HCT116 (cell line): Measurements from ENCODE around the gene MEGF6. TPM values are rescaled to one million over a fixed set of nuclear protein-coding genes. Genes with fewer than 3 reads are reported as not detected.

Experiments
- ATAC-seq: fragments of 200-7000 bp; cut with Tn5 transposase; 2 replicates; pipeline ENCODE4 v1.9.1; 2020; ENCODE audit warnings: mild to moderate bottlenecking, moderate library complexity
- BruUV-seq: library from RNA; stranded (reverse); fragments of 400-500 nt; replicated peaks from 2 replicates; lab custom pipeline; 2021; lab: Mats Ljungman, UMichigan
- CTCF ChIA-PET: fragments of 300-600 bp; sonication (Branson Sonifier 250); formaldehyde crosslinking; loops from one replicate; lab custom pipeline; 2021; ENCODE audit warnings: antibody characterized with exemption; lab: Charles Lee
- POLR2A ChIA-PET: fragments of 300-600, 350-600 bp; sonication (Branson Sonifier 250); formaldehyde crosslinking; loops from one replicate; lab custom pipeline; 2021; ENCODE audit warnings: antibody characterized with exemption; lab: Charles Lee
- RAD21 ChIA-PET, 2 experiments: fragments of 300-600 bp; sonication (Branson Sonifier 250); formaldehyde crosslinking; loops; one replicate each; lab custom pipeline; 2023; ENCODE audit warnings: low total read pairs in 2 of 2; ENCODE audit not compliant: uncharacterized antibody in 2 of 2, unreplicated experiment in 2 of 2, low non-redundant PET in 1 of 2; lab: Charles Lee
- DNase-seq: peaks from one replicate; pipeline ENCODE4 v3.0.0-alpha.2; 2010; ENCODE audit warnings: low read depth, low spot score
- H2AFZ ChIP-seq: fragments of 200-600 bp; shearing (Covaris generic), sonication (generic); 2 replicates; pipeline ENCODE4 v1.6.1; 2017; ENCODE audit warnings: low read depth, mixed run types, mixed read lengths, antibody characterized with exemption, low read length; ENCODE audit not compliant: poor library complexity, severe bottlenecking
- H3K27ac ChIP-seq: 2 replicates; pipeline ENCODE4 v1.5.1; 2012; ENCODE audit warnings: low read depth, low read length
- H3K27me3 ChIP-seq: fragments of 200-600 bp; sonication (generic); 2 replicates; pipeline ENCODE4 v1.6.1; 2016; ENCODE audit warnings: mixed run types, low read length, mixed read lengths; ENCODE audit not compliant: insufficient read depth
- H3K36me3 ChIP-seq, 2 experiments: fragments of 200-500 bp in 1 of 2; fragments of 200-600 bp in 1 of 2; sonication (Bioruptor generic) in 1 of 2; sonication (generic) in 1 of 2; 2 replicates each; pipeline versions ENCODE4 v1.5.1 to v1.6.1; 2014 to 2016; ENCODE audit warnings: low read length in 2 of 2, inconsistent platforms in 1 of 2, mixed read lengths in 1 of 2, mixed run types in 1 of 2; ENCODE audit not compliant: insufficient read depth in 2 of 2, control insufficient read depth in 1 of 2
- H3K4me1 ChIP-seq, 2 experiments: fragments of 200-600 bp in 1 of 2; sonication (generic) in 1 of 2; 2 replicates each; pipeline versions ENCODE4 v1.5.1 to v1.6.1; 2012 to 2017; ENCODE audit warnings: low read length in 2 of 2, inconsistent platforms in 1 of 2, mild to moderate bottlenecking in 1 of 2, mixed read lengths in 1 of 2, mixed run types in 1 of 2, moderate library complexity in 1 of 2; ENCODE audit not compliant: insufficient read depth in 2 of 2, control insufficient read depth in 1 of 2
- H3K4me2 ChIP-seq: fragments of 200-600 bp; sonication (generic); 2 replicates; pipeline ENCODE4 v1.6.1; 2017; ENCODE audit warnings: mixed run types, low read length, mixed read lengths
- H3K4me3 ChIP-seq, 2 experiments: fragments of 200-600 bp in 1 of 2; sonication (generic) in 1 of 2; replicated peaks in 1 of 2; 2 replicates each; pipeline ENCODE4 v1.5.1; 2011 to 2016; ENCODE audit warnings: low read length in 2 of 2, control low read depth in 1 of 2, low read depth in 1 of 2, mild to moderate bottlenecking in 1 of 2, mixed read lengths in 1 of 2, mixed run types in 1 of 2
- H3K79me2 ChIP-seq: fragments of 200-600 bp; sonication (generic); 2 replicates; pipeline ENCODE4 v1.6.1; 2017; ENCODE audit warnings: mild to moderate bottlenecking, mixed run types, low read length, moderate library complexity, mixed read lengths; ENCODE audit not compliant: insufficient read depth
- H3K9ac ChIP-seq: fragments of 200-600 bp; sonication (generic); 2 replicates; pipeline ENCODE4 v1.6.1; 2016; ENCODE audit warnings: low read length, mixed read lengths
- H3K9me2 ChIP-seq: fragments of 200-600 bp; sonication (generic), shearing (Covaris generic); 2 replicates; pipeline ENCODE4 v1.6.1; 2017; ENCODE audit warnings: mixed run types, mild to moderate bottlenecking, moderate library complexity; ENCODE audit not compliant: insufficient read depth
- H3K9me3 ChIP-seq, 2 experiments: fragments of 200-500 bp in 1 of 2; fragments of 200-600 bp in 1 of 2; sonication (Bioruptor generic) in 1 of 2; sonication (generic) in 1 of 2; 2 replicates each; pipeline ENCODE4 v1.6.1; 2014 to 2017; ENCODE audit warnings: low read length in 2 of 2, mixed read lengths in 2 of 2, inconsistent platforms in 1 of 2, low read depth in 1 of 2, mild to moderate bottlenecking in 1 of 2, mixed run types in 1 of 2, moderate library complexity in 1 of 2; ENCODE audit not compliant: control insufficient read depth in 1 of 2, insufficient read depth in 1 of 2
- H4K20me1 ChIP-seq: fragments of 200-600 bp; sonication (generic), shearing (Covaris generic); 2 replicates; pipeline ENCODE4 v1.6.1; 2017; ENCODE audit warnings: mixed run types, mild to moderate bottlenecking, moderate library complexity; ENCODE audit not compliant: insufficient read depth
- CBX3 ChIP-seq: IDR thresholded peaks from 2 replicates; pipeline ENCODE4 v1.6.1; 2012; ENCODE audit warnings: low read depth
- CEBPB ChIP-seq: IDR thresholded peaks from 2 replicates; pipeline ENCODE4 v1.6.1; 2012; ENCODE audit warnings: low read depth
- EGR1 ChIP-seq: IDR thresholded peaks from 2 replicates; pipeline ENCODE4 v1.6.1; 2012; ENCODE audit warnings: low read depth
- ELF1 ChIP-seq: IDR thresholded peaks from 2 replicates; pipeline ENCODE4 v1.6.1; 2012; ENCODE audit warnings: low read depth, borderline replicate concordance
- EZH2 ChIP-seq: fragments of 200-600 bp; sonication (generic); IDR thresholded peaks from 2 replicates; pipeline ENCODE4 v1.6.1; 2017; ENCODE audit warnings: antibody characterized with exemption, mixed run types
- EZH2phosphoT487 ChIP-seq: fragments of 200-600 bp; IDR thresholded peaks from 2 replicates; pipeline ENCODE4 v1.6.1; 2018; ENCODE audit warnings: antibody characterized with exemption, borderline replicate concordance
- FOSL1 ChIP-seq: IDR thresholded peaks from 2 replicates; pipeline ENCODE4 v1.6.1; 2012; ENCODE audit warnings: low read depth
- JUND ChIP-seq: IDR thresholded peaks from 2 replicates; pipeline ENCODE4 v1.6.1; 2012
- MAX ChIP-seq: IDR thresholded peaks from 2 replicates; pipeline ENCODE4 v1.6.1; 2012
- POLR2A ChIP-seq: IDR thresholded peaks from 2 replicates; pipeline ENCODE4 v1.7.0; 2011; ENCODE audit warnings: borderline replicate concordance; ENCODE audit not compliant: insufficient read depth, insufficient read length; ENCODE audit errors: extremely low read depth
- RAD21 ChIP-seq: IDR thresholded peaks from 2 replicates; pipeline ENCODE4 v1.6.1; 2012; ENCODE audit warnings: low read depth, mild to moderate bottlenecking
- REST ChIP-seq: IDR thresholded peaks from 2 replicates; pipeline ENCODE4 v1.6.1; 2012; ENCODE audit warnings: low read depth
- SIN3A ChIP-seq: IDR thresholded peaks from 2 replicates; pipeline ENCODE4 v1.6.1; 2012; ENCODE audit warnings: low read depth
- SP1 ChIP-seq: IDR thresholded peaks from 2 replicates; pipeline ENCODE4 v1.6.1; 2012; ENCODE audit warnings: low read depth
- SRF ChIP-seq: IDR thresholded peaks from 2 replicates; pipeline ENCODE4 v1.6.1; 2012; ENCODE audit warnings: low read depth
- TCF7L2 ChIP-seq: IDR thresholded peaks from 2 replicates; pipeline ENCODE4 v1.7.0; 2011; ENCODE audit warnings: borderline replicate concordance, inconsistent platforms; ENCODE audit not compliant: insufficient read depth, insufficient read length; ENCODE audit errors: extremely low read depth
- ZNF274 ChIP-seq: fragments of 200-500 bp; sonication (Bioruptor generic); IDR thresholded peaks from 2 replicates; pipeline ENCODE4 v1.6.1; 2014; ENCODE audit warnings: mild to moderate bottlenecking, low read depth, low read length, inconsistent platforms
- intact Hi-C: fragments of 100-400 bp; cut with micrococcal nuclease; formaldehyde crosslinking; loops from 2 replicates; pipeline ENCODE4 v1.10.0; 2022
- total RNA-seq: library from RNA; stranded (reverse); gene quantifications from one replicate; pipeline ENCODE4 v1.2.1, GENCODE V29; 2021; ENCODE audit not compliant: unreplicated experiment
- TF ChIP-seq, protein P1 (sequence below), 3 experiments: fragments of 200-600 bp in 1 of 3; sonication (generic) in 1 of 3; IDR thresholded peaks in 2 of 3; conservative IDR thresholded peaks in 1 of 3; 2 replicates each; pipeline ENCODE4 v1.5.1; 2012 to 2017; ENCODE audit warnings: low read depth in 2 of 3, low read length in 2 of 3, antibody characterized with exemption in 1 of 3, borderline replicate concordance in 1 of 3, control low read depth in 1 of 3, mild to moderate bottlenecking in 1 of 3, mixed read lengths in 1 of 3, mixed run types in 1 of 3, moderate library complexity in 1 of 3; ENCODE audit not compliant: insufficient read depth in 1 of 3
- TF ChIP-seq, protein P2 (sequence below): IDR thresholded peaks from 2 replicates; pipeline ENCODE4 v1.6.1; 2012
- TF ChIP-seq, protein P3 (sequence below): IDR thresholded peaks from 2 replicates; pipeline ENCODE4 v1.6.1; 2011; ENCODE audit warnings: mild to moderate bottlenecking, low read length, moderate library complexity; ENCODE audit not compliant: insufficient replicate concordance; ENCODE audit errors: extremely low read depth

The MEGF6 gene
- total RNA-seq, 1 experiment from 2014 or later: 47.6 TPM

DNA sequence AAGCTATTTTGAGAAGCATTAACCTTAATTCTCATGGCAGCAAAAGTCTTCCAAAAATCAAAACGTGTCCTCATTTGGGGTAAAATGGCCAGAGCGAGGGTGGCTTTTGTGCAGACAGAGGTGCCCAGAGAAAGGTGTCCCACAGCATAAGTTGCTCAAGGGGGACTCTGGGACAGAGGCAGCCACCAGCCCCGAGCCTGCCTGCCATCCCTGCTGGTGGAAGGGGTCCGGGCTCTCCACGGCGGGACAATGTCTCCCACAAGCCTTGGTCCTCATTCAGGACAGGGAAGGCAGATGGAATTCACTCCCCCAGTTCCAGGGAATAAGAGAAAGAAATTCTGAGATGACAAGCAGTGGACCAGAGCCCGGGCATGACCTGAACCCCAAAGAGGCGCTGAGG is 169.4 kb downstream of the MEGF6 start:
- Histone ChIP-seq H2AFZ (no peak overlapping the region), H3K4me2 (no peak overlapping the region), H3K27ac (no peak overlapping the region), H3K9ac (no peak overlapping the region), H3K9me3 (no peaks in the 10 kb centered on the region), H3K36me3 (no peaks in the 10 kb centered on the region), H3K4me3 (no peak overlapping the region), H3K4me1 (no peaks in the 10 kb centered on the region), H3K27me3 (peaks cover 5% of the 10 kb centered on the region; the same call in 1 of the 2 replicates), H3K9me2 (no peaks in the 10 kb centered on the region), H3K79me2 (no peaks in the 10 kb centered on the region)
- ATAC-seq (no peak), DNase-seq (no peak)
- BruUV-seq: no TSS peak
- intact Hi-C loops: no loop called here
- POLR2A ChIA-PET: no interaction called here
- TF ChIP-seq SIN3A (no peak), CEBPB (no peak), ELF1 (no peak), CBX3 (no peak), MAX (no peak), EZH2 (no peak), EGR1 (no peak), RAD21 (no peak), SRF (no peak), REST (no peak), JUND (no peak), TCF7L2 (no peak), POLR2A (no peak), ZNF274 (no peak), SP1 (no peak), FOSL1 (no peak), EZH2phosphoT487 (no peak)
- TF ChIP-seq, protein P1, sequence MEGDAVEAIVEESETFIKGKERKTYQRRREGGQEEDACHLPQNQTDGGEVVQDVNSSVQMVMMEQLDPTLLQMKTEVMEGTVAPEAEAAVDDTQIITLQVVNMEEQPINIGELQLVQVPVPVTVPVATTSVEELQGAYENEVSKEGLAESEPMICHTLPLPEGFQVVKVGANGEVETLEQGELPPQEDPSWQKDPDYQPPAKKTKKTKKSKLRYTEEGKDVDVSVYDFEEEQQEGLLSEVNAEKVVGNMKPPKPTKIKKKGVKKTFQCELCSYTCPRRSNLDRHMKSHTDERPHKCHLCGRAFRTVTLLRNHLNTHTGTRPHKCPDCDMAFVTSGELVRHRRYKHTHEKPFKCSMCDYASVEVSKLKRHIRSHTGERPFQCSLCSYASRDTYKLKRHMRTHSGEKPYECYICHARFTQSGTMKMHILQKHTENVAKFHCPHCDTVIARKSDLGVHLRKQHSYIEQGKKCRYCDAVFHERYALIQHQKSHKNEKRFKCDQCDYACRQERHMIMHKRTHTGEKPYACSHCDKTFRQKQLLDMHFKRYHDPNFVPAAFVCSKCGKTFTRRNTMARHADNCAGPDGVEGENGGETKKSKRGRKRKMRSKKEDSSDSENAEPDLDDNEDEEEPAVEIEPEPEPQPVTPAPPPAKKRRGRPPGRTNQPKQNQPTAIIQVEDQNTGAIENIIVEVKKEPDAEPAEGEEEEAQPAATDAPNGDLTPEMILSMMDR (IDR thresholded peaks at IDR 0.05 in 2 of 3, conservative IDR thresholded peaks at IDR 0.05 in 1 of 3; ENCODE audit: borderline replicate concordance in 1 of 3, insufficient read depth in 1 of 3, low read depth in 2 of 3, low read length in 2 of 3): no peak
- TF ChIP-seq, protein P2, sequence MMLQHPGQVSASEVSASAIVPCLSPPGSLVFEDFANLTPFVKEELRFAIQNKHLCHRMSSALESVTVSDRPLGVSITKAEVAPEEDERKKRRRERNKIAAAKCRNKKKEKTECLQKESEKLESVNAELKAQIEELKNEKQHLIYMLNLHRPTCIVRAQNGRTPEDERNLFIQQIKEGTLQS: no peak
- TF ChIP-seq, protein P3, sequence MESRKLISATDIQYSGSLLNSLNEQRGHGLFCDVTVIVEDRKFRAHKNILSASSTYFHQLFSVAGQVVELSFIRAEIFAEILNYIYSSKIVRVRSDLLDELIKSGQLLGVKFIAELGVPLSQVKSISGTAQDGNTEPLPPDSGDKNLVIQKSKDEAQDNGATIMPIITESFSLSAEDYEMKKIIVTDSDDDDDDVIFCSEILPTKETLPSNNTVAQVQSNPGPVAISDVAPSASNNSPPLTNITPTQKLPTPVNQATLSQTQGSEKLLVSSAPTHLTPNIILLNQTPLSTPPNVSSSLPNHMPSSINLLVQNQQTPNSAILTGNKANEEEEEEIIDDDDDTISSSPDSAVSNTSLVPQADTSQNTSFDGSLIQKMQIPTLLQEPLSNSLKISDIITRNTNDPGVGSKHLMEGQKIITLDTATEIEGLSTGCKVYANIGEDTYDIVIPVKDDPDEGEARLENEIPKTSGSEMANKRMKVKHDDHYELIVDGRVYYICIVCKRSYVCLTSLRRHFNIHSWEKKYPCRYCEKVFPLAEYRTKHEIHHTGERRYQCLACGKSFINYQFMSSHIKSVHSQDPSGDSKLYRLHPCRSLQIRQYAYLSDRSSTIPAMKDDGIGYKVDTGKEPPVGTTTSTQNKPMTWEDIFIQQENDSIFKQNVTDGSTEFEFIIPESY: no peak
- TF ChIP-seq, all 23 proteins: peak for 0
- RAD21 ChIA-PET: no interaction called here
- H4K20me1 ChIP-seq: no peaks in the 10 kb centered on the region
- CTCF ChIA-PET: interaction anchor here (1.4 kb wide), 1 partner anchor 11 kb away, joined by 4 read pairs; no protein-coding TSS in a partner anchor
